Stomach (tissue), 9 donors: ENCODE results near the gene IVD. TPM values are rescaled to one million over a fixed set of nuclear protein-coding genes. Genes with fewer than 3 reads are reported as not detected.
A peak's percentile ranks its signal among the peaks of the same experiment; 100 is the strongest.

ENCODE experiments used
- DNase-seq, 2 donors: peaks; one replicate each; pipeline versions ENCODE4 v3.0.0 to v3.0.0-alpha.2; 2013 to 2019
- H3K27ac ChIP-seq, 5 donors: fragments of 200-600 bp in 4 of 5; sonication (generic) in 4 of 5; one replicate each; pipeline ENCODE4 v1.5.1; 2013 to 2019; ENCODE audit warnings: mild to moderate bottlenecking in 1 of 5, moderate library complexity in 1 of 5
- H3K27me3 ChIP-seq, 3 donors: fragments of 200-600 bp; sonication (generic); one replicate each; pipeline ENCODE4 v1.5.1; 2017 to 2019; ENCODE audit warnings: mixed run types in 1 of 3
- H3K36me3 ChIP-seq, 4 donors: fragments of 200-600 bp; sonication (generic); 1 replicate in 3 of 4; 2 replicates in 1 of 4; pipeline ENCODE4 v1.5.1; 2016 to 2019
- H3K4me1 ChIP-seq, 4 donors: fragments of 200-600 bp; sonication (generic); one replicate each; pipeline ENCODE4 v1.5.1; 2016 to 2019
- H3K4me3 ChIP-seq, 4 donors: fragments of 200-600 bp; sonication (generic) in 3 of 4; one replicate each; pipeline ENCODE4 v1.5.1; 2016 to 2019; ENCODE audit warnings: mild to moderate bottlenecking in 1 of 4
- H3K9me3 ChIP-seq, 4 donors: fragments of 200-600 bp; sonication (generic); one replicate each; pipeline ENCODE4 v1.5.1; 2016 to 2019
- CTCF ChIP-seq, 7 experiments: fragments of 450-650 bp in 4 of 7; fragments of 200-600 bp in 3 of 7; sonication (generic) in 3 of 7; IDR thresholded peaks; one replicate each; pipeline ENCODE4 v1.5.1; 2016 to 2019; ENCODE audit warnings: antibody characterized with exemption in 7 of 7, control low read depth in 2 of 7, mild to moderate bottlenecking in 1 of 7
- EP300 ChIP-seq: sonication (generic); formaldehyde crosslinking; IDR thresholded peaks from one replicate; pipeline ENCODE4 v1.6.1; 2017; ENCODE audit warnings: antibody characterized with exemption
- POLR2A ChIP-seq, 4 donors: fragments of 450-650 bp; IDR thresholded peaks; one replicate each; pipeline ENCODE4 v1.6.1; 2016; ENCODE audit warnings: antibody characterized with exemption in 4 of 4, control low read depth in 2 of 4, mild to moderate bottlenecking in 1 of 4, moderate library complexity in 1 of 4
- POLR2AphosphoS5 ChIP-seq, 3 donors: sonication (generic); formaldehyde crosslinking; IDR thresholded peaks; one replicate each; pipeline ENCODE4 v1.6.1; 2016; ENCODE audit warnings: antibody characterized with exemption in 3 of 3
- WGBS, 5 donors: extraction: QIAGEN DNeasy Blood & Tissue Kit in 3 of 5; methylation state at CpG; one replicate each; pipeline versions ENCODE4 v1.1.5 to v1.1.7; 2013 to 2018; 5-methylcytosine and 5-hydroxymethylcytosine counted together
- intact Hi-C: fragments of 100-400 bp; cut with DNase I; formaldehyde crosslinking; loops from one replicate; pipeline ENCODE4 v1.15.1; 2023; ENCODE audit warnings: low total_unique reads
- polyA plus RNA-seq, 3 donors: library from polyadenylated mRNA; stranded (reverse); fragments of 200-250 nt; gene quantifications; one replicate each; pipeline ENCODE4 v1.2.3, GENCODE V29; 2013
- total RNA-seq, 5 donors: library from RNA; depleted of rRNA; stranded (reverse); fragments of >200 nt; gene quantifications; one replicate each; pipeline versions ENCODE4 v1.1.0 to v1.2.3, GENCODE V29; 2014 to 2016
- donor health status: healthy with polysubstance abuse.
- donor health status: Bipolar disorder and iron deficiency.
- donor health status: healthy.

The IVD gene
- total and polyA plus RNA-seq, 8 donors: 26.7 to 78.1 (median 45.3) TPM

- peaks cover 0 to 42% (median 12%) of the 10 kb centered on the region in 3 donors for H3K27me3 ChIP-seq
- WGBS, 5 donors: 47 to 70% (median 57%) methylated on average over 18 to 20 of the region's 20 CpGs
Measured at GRCh38 chr15:40435023-40435709, 29.6 kb downstream of the IVD start.

GRCh38 chr15:40435710-40436089 is 30.1 kb downstream of the IVD start:
- Histone ChIP-seq H3K4me1 (peaks cover 34 to 52% (median 44%) of the 10 kb centered on the region in 4 donors), H3K36me3 (no peaks in the 10 kb centered on the region), H3K27ac (peak overlapping the region in 1 of 5 donors; percentile 54), H3K4me3 (peak overlapping the region; percentile 41 to 52 (median 46)), H3K9me3 (no peaks in the 10 kb centered on the region), H3K27me3 (peaks cover 0 to 47% (median 12%) of the 10 kb centered on the region in 3 donors)
- TF ChIP-seq POLR2A (IDR thresholded peaks at IDR 0.05) (no peak), CTCF (IDR thresholded peaks at IDR 0.05) (no peak), POLR2AphosphoS5 (IDR thresholded peaks at IDR 0.05) (no peak), EP300 (no peak)
- intact Hi-C loops: no loop called here
- WGBS, 5 donors: 5 to 17% (median 10%) methylated on average over 11 to 15 of the region's 15 CpGs
- DNase-seq: peak in 1 of 2 donors; percentile 41

More at GRCh38 chr15:40435023-40435709, 29.6 kb downstream of the IVD start:
- H3K4me1 ChIP-seq: peaks cover 31 to 48% (median 39%) of the 10 kb centered on the region in 4 donors
- H3K4me3 ChIP-seq: peak overlapping the region in 1 of 4 donors; percentile 52
- no peaks in the 10 kb centered on the region for H3K36me3 ChIP-seq
- no peaks in the 10 kb centered on the region for H3K9me3 ChIP-seq
- TF ChIP-seq POLR2A (IDR thresholded peaks at IDR 0.05): no peak
- TF ChIP-seq CTCF (IDR thresholded peaks at IDR 0.05): no peak
- no peak for TF ChIP-seq EP300
- TF ChIP-seq POLR2AphosphoS5 (IDR thresholded peaks at IDR 0.05): no peak
- no peak for DNase-seq
- H3K27ac ChIP-seq: no peak overlapping the region
- intact Hi-C loops: no loop called here

- intact Hi-C loops: no loop called here
- no peak for TF ChIP-seq POLR2AphosphoS5 (IDR thresholded peaks at IDR 0.05)
- no peak for TF ChIP-seq EP300
- no peak for TF ChIP-seq CTCF (IDR thresholded peaks at IDR 0.05)
- TF ChIP-seq POLR2A (IDR thresholded peaks at IDR 0.05): no peak
- no peaks in the 10 kb centered on the region for H3K36me3 ChIP-seq
- 1 to 2% (median 1%) methylated on average over 24 to 39 of the region's 39 CpGs for WGBS, 5 donors
- H3K9me3 ChIP-seq: no peaks in the 10 kb centered on the region
- peak overlapping the region; percentile 41 to 52 (median 46) for H3K4me3 ChIP-seq
- H3K4me1 ChIP-seq: peaks cover 34 to 52% (median 44%) of the 10 kb centered on the region in 4 donors
- H3K27me3 ChIP-seq: peaks cover 0 to 47% (median 12%) of the 10 kb centered on the region in 3 donors
- DNase-seq: peak in 1 of 2 donors; percentile 87
- H3K27ac ChIP-seq: peak overlapping the region in 1 of 5 donors; percentile 54
Measured at GRCh38 chr15:40436116-40436891, 30.7 kb downstream of the IVD start.

- Histone ChIP-seq H3K4me1 (peaks cover 37 to 55% (median 48%) of the 10 kb centered on the region in 4 donors), H3K9me3 (no peaks in the 10 kb centered on the region), H3K27ac (no peak overlapping the region), H3K4me3 (peak overlapping the region; percentile 41 to 52 (median 46)), H3K27me3 (peaks cover 0 to 47% (median 12%) of the 10 kb centered on the region in 3 donors), H3K36me3 (no peaks in the 10 kb centered on the region)
- intact Hi-C loops: no loop called here
- TF ChIP-seq CTCF (IDR thresholded peaks at IDR 0.05): no peak
- TF ChIP-seq POLR2A (IDR thresholded peaks at IDR 0.05): no peak
- TF ChIP-seq POLR2AphosphoS5 (IDR thresholded peaks at IDR 0.05): no peak
- no peak for TF ChIP-seq EP300
- 23 to 31% (median 26%) methylated on average over 14 to 17 of the region's 17 CpGs for WGBS, 5 donors
- DNase-seq: peak in 1 of 2 donors; percentile 37
Measured at GRCh38 chr15:40436892-40437751, 31.5 kb downstream of the IVD start.
